ENCODE data around the gene FSHR.

GRCh38 chr2:49049161-49049560, 105.2 kb downstream of the FSHR start:
- no peak for TF ChIP-seq BHLHE40 (IDR thresholded peaks at IDR 0.05; ENCODE audit: borderline replicate concordance)
- TF ChIP-seq CTBP1 (IDR thresholded peaks at IDR 0.05; ENCODE audit: borderline replicate concordance) = no peak
